Measurements from ENCODE around the gene AKR1A1.
"Not testable (repeated sequence)": the region's sequence is repeated elsewhere in the genome, so short reads cannot be mapped to it uniquely, and the experiment has no call there.

The AKR1A1 gene

GRCh38 chr1:45523975-45524374 lies 26.7 kb upstream of the AKR1A1 start:
- DNase-seq (ENCODE audit: low read depth) = not testable (repeated sequence)

- no peak for DNase-seq (ENCODE audit: low read depth)
Observed at GRCh38 chr1:45526135-45526644, 24.4 kb upstream of the AKR1A1 start.

- no peak for DNase-seq (ENCODE audit: low read depth)
Observed at GRCh38 chr1:45530632-45531135, 19.9 kb upstream of the AKR1A1 start.

- no peak for DNase-seq (ENCODE audit: low read depth)
Observed at GRCh38 chr1:45531873-45532272, 18.8 kb upstream of the AKR1A1 start.

GRCh38 chr1:45535988-45536766 lies 14.4 kb upstream of the AKR1A1 start:
- no peak for DNase-seq (ENCODE audit: low read depth)

- no peak for DNase-seq (ENCODE audit: low read depth)
Observed at GRCh38 chr1:45536886-45537285, 13.7 kb upstream of the AKR1A1 start.

GRCh38 chr1:45541193-45541592 lies 9.4 kb upstream of the AKR1A1 start:
- no peak for DNase-seq (ENCODE audit: low read depth)

- DNase-seq (ENCODE audit: low read depth) = no peak
Observed at GRCh38 chr1:45542591-45542990, 8.0 kb upstream of the AKR1A1 start.

GRCh38 chr1:45543581-45544417 lies 6.8 kb upstream of the AKR1A1 start:
- no peak for DNase-seq (ENCODE audit: low read depth)

- DNase-seq (ENCODE audit: low read depth) = no peak
Observed at GRCh38 chr1:45544530-45544929, 6.1 kb upstream of the AKR1A1 start.

- no peak for DNase-seq (ENCODE audit: low read depth)
Observed at GRCh38 chr1:45545019-45545493, 5.6 kb upstream of the AKR1A1 start.

GRCh38 chr1:45545553-45546310 lies 4.9 kb upstream of the AKR1A1 start:
- DNase-seq (ENCODE audit: low read depth) = no peak

GRCh38 chr1:45551684-45552083 lies 1.1 kb downstream of the AKR1A1 start:
- DNase-seq (ENCODE audit: low read depth) = no peak

GRCh38 chr1:45552331-45552730 lies 1.7 kb downstream of the AKR1A1 start:
- DNase-seq (ENCODE audit: low read depth) = no peak

- no peak for DNase-seq (ENCODE audit: low read depth)
Observed at GRCh38 chr1:45554198-45554597, 3.6 kb downstream of the AKR1A1 start.

- DNase-seq (ENCODE audit: low read depth) = no peak
Observed at GRCh38 chr1:45557422-45557944, 6.9 kb downstream of the AKR1A1 start.

GRCh38 chr1:45563843-45564242 lies 13.2 kb downstream of the AKR1A1 start:
- DNase-seq (ENCODE audit: low read depth) = no peak

- no peak for DNase-seq (ENCODE audit: low read depth)
Observed at GRCh38 chr1:45566722-45567121, 16.1 kb downstream of the AKR1A1 start.

- DNase-seq (ENCODE audit: low read depth) = no peak
Observed at GRCh38 chr1:45567911-45568310, 17.3 kb downstream of the AKR1A1 start.

GRCh38 chr1:45568421-45568820 lies 17.8 kb downstream of the AKR1A1 start:
- no peak for DNase-seq (ENCODE audit: low read depth)

GRCh38 chr1:45569571-45569961 lies 18.9 kb downstream of the AKR1A1 start:
- DNase-seq (ENCODE audit: low read depth) = no peak
